GM18868 (cell line): ENCODE data around the gene FFAR1.
"Not testable (repeated sequence)": the region's sequence is repeated elsewhere in the genome, so short reads cannot be mapped to it uniquely, and the experiment has no call there.

Experiments used
- ATAC-seq: cut with Tn5 transposase; IDR thresholded peaks from one replicate; pipeline ENCODE4 v1.9.1; 2021; ENCODE audit warnings: mild to moderate bottlenecking, moderate library complexity; ENCODE audit not compliant: unreplicated experiment

Gene FFAR1

GRCh38 chr19:35341006-35341405 is 6.7 kb upstream of the FFAR1 start:
- ATAC-seq = no peak

- ATAC-seq = no peak
These were observed 6.0 kb upstream of the FFAR1 start for GRCh38 chr19:35341565-35342225.

DNA sequence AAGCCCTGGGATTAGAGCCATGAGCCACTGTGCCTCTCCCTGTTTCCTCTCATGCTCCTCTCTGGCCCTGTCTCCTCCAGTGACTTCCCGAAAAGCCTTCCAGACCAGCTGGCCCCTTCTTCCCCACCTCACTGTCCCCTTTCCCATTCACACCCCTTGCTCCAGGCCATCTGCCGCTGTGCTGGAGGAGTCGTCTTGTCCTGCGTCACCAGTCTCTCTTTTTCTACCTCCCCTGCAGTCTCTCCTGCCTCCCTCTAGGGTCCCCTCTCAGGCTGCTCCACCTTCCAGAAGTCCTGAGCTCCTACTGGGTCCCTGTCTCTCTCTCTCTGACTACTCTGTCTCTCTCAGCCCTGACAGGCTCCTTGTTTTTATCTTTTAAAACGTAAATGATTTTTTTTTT is 5.3 kb upstream of the FFAR1 start:
- no peak for ATAC-seq

GRCh38 chr19:35344511-35345031 is 3.1 kb upstream of the FFAR1 start:
- ATAC-seq = no peak

- ATAC-seq = no peak
These were observed 2.0 kb upstream of the FFAR1 start for GRCh38 chr19:35345671-35346111.

GRCh38 chr19:35346193-35347052 is 1.3 kb upstream of the FFAR1 start:
- ATAC-seq = no peak

DNA sequence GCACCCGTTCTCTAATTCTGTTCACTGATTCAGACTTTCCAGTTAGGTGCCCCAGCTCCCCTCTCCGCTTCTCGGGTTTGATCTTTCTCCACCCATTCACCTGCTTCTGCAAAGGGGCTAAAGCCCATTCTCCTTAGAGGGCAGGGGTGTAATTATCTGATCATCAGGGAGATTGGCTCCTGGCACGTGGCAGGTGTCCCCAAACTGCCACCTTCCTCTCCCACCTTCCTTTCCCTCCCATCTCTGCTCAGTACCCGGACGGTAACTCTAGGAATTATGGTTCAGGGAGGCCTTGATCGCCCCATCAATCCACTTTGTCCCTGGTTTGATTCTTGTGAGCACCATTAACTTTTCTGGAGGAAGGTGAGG is 212 bp downstream of the FFAR1 start:
- ATAC-seq = no peak

DNA sequence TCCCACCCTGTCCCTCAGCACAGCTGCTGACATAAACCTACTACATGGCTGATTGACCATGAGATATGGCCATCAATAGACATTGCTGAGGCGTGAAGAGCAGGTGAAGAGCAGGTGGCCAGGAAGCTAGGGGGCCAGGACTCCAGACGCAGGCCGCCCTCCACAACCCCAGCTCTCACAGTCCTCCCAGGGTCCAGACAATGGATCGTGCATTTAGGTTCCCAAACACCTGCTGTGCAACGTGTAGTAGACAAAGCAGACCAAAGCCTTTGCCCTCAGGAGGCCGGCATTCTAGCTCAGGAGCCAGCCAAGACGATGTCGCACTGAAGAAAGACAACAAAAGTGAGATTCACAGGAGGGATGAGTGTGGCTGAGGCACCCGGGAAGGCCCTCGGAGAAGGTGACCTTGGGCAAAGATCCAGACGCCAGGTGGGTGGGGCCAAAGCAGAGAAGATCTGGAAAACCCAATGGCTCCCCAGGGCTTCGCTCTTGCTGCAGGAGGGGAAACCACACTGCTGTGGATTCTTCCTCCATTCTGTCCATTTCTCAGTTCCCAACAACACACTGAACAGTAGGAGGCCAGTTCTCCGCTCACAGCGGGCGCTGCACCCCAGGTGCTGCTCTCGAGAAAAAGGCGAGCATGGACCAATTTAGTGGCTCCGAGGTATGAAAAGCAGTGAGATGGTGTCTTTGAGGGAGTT is 1.4 kb downstream of the FFAR1 start:
- no peak for ATAC-seq

- ATAC-seq = no peak
These were observed 2.2 kb downstream of the FFAR1 start for GRCh38 chr19:35349614-35350521.

- no peak for ATAC-seq
These were observed 2.9 kb downstream of the FFAR1 start for GRCh38 chr19:35350591-35350990.

- ATAC-seq = no peak
These were observed 3.9 kb downstream of the FFAR1 start for GRCh38 chr19:35351411-35352176.

- no peak for ATAC-seq
These were observed 4.4 kb downstream of the FFAR1 start for GRCh38 chr19:35352177-35352447.

- no peak for ATAC-seq
These were observed 5.0 kb downstream of the FFAR1 start for GRCh38 chr19:35352448-35353304.

- no peak for ATAC-seq
These were observed 5.9 kb downstream of the FFAR1 start for GRCh38 chr19:35353635-35354034.

DNA sequence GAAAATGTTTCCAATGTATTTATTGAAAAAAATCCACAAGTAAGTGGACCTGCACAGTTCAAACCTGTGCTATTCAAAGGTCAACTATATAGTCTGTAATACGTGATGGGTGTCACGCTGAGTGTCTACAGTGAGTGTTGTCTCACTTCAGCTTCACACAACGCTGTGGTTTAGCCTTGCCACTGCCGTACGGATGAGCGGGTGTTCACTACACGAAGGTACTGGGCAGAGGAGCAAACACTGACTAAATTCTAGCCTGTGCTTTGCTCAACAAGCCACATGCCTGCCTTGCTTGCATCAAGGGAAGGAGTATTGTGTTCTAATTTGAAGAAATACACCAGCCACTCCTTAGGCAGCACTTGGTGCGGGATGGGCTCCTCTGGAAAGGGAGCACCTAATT is 7.2 kb downstream of the FFAR1 start:
- ATAC-seq = no peak

- ATAC-seq = no peak
These were observed 8.2 kb downstream of the FFAR1 start for GRCh38 chr19:35355791-35356460.

DNA sequence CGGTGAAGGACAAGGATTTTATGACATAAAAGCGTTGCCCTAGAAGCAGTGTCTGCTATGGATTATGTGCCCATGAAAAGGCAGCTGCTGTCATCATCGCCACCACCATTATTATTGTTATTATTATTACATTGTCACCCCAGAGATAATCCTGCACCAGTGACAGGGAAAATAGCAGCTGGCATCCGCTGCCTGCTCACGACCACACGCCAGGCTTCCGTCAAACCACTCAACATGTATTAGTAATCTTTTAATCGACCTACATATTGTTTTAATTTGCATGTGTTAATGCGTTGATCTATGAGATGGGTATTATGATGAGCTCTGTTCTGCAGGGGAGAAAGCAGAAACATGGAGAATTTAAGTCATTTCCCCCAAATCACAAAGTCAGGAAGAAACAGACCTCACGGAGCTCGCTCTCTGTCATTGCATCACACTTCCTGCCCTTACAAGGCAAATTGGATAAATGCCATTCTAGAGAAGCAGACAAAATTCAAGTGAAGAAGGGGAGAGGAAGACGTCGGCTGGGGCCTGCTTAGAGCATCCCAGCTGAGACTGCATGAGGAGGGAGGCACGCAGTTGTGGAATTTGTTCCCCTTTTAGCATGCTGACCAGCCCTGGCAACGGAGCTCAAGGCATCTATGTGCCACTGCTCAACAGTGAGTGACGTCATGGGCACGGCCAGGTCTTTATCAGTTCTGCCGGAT is 10.3 kb downstream of the FFAR1 start, which contains the start of gene FFAR3:
FFAR3 (plus strand) TSS at position 594 of the 707 bp plus-strand sequence. CDS start 431 bp downstream, outside the sequence.
- no peak for ATAC-seq

DNA sequence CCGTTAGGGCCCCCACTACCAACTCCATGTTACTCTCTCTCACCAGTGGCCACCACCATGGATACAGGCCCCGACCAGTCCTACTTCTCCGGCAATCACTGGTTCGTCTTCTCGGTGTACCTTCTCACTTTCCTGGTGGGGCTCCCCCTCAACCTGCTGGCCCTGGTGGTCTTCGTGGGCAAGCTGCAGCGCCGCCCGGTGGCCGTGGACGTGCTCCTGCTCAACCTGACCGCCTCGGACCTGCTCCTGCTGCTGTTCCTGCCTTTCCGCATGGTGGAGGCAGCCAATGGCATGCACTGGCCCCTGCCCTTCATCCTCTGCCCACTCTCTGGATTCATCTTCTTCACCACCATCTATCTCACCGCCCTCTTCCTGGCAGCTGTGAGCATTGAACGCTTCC is 11.1 kb downstream of the FFAR1 start:
- ATAC-seq = not testable (repeated sequence)
